Epithelial cell of esophagus (primary cell): ENCODE results near the gene MIF4GD.
"Not testable (repeated sequence)": the region's sequence is repeated elsewhere in the genome, so short reads cannot be mapped to it uniquely, and the experiment has no call there.

ENCODE experiments used
- DNase-seq: peaks from one replicate; pipeline ENCODE4 v3.0.0; 2010; ENCODE audit warnings: low read depth
- H3K4me3 ChIP-seq: 2 replicates; pipeline ENCODE4 v1.5.1; 2011; ENCODE audit warnings: mild to moderate bottlenecking, low read length, control low read depth
- TF ChIP-seq, protein P1 (sequence below): IDR thresholded peaks from 2 replicates; pipeline ENCODE4 v1.5.1; 2011; ENCODE audit warnings: low read depth, mild to moderate bottlenecking, low read length, control low read depth, inconsistent platforms; ENCODE audit not compliant: insufficient read depth; ENCODE audit errors: missing control alignments

MIF4GD gene

DNA sequence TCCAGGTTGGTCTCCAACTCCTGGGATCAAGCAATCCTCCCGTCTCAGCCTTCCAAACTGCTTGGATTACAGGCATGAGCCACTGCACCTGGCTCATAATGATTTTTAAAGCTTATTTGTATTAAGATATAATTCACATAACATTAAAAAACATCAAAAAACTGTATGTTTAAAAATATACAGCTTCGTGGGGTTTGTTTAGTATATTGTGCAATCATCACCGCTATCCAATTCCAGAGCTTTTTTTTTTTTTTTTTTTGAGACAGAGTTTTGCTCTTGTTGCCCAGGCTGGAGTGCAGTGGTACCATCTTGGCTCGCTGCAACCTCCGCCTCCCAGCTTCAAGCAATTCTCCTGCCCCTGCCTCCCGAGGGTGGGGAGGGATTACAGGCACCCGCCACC is 29.2 kb upstream of the MIF4GD start:
- H3K4me3 ChIP-seq: no peak overlapping the region
- DNase-seq: no peak
- TF ChIP-seq, protein P1, sequence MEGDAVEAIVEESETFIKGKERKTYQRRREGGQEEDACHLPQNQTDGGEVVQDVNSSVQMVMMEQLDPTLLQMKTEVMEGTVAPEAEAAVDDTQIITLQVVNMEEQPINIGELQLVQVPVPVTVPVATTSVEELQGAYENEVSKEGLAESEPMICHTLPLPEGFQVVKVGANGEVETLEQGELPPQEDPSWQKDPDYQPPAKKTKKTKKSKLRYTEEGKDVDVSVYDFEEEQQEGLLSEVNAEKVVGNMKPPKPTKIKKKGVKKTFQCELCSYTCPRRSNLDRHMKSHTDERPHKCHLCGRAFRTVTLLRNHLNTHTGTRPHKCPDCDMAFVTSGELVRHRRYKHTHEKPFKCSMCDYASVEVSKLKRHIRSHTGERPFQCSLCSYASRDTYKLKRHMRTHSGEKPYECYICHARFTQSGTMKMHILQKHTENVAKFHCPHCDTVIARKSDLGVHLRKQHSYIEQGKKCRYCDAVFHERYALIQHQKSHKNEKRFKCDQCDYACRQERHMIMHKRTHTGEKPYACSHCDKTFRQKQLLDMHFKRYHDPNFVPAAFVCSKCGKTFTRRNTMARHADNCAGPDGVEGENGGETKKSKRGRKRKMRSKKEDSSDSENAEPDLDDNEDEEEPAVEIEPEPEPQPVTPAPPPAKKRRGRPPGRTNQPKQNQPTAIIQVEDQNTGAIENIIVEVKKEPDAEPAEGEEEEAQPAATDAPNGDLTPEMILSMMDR: no peak

DNA sequence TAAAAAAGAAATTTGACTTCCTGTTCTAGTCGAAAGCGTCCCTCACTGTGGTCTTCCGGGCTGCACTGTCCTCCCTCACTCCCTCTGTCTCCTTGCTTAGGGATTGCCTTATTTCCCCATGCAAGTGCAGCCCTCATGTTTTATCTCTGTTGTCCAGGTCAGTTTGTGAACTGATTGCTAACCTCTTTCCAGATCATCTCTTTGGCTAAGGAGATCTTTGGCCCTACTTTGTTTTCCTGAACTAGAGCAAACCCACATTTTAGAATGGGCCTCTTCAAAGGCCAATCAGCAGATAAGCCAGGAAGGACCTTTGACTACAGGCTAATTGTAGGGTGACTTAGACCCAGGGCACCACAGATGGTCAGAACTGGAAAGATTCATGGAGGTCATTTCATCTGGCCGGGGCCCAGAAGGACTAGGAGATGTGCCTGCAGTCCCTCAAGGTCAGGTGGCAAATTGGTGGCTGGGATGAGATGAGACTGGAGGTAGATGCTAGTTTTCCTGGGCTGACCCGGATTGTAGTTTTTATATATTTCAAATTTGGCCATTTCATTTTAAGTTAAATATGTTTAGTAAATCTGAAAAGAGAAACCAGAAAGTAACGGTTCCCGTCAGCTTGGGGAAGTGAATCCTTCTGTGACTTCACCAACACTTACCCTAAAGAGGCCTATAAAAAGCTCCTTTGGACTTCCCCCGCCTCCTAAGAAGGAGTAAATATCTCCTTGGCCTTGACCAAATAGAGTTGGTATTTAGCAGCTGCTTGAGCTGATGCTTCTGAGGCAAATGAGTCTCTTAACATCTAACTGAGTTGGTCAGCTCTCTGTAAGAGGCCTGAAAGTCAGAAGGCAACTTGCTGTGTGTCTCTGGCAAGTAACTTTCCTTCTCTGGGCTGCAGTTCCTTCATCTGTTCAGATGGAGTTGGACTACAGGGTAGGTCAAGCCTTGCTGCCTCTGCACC is 24.4 kb upstream of the MIF4GD start:
- no peak for DNase-seq
- H3K4me3 ChIP-seq: no peak overlapping the region
- TF ChIP-seq, protein P1: no peak

DNA sequence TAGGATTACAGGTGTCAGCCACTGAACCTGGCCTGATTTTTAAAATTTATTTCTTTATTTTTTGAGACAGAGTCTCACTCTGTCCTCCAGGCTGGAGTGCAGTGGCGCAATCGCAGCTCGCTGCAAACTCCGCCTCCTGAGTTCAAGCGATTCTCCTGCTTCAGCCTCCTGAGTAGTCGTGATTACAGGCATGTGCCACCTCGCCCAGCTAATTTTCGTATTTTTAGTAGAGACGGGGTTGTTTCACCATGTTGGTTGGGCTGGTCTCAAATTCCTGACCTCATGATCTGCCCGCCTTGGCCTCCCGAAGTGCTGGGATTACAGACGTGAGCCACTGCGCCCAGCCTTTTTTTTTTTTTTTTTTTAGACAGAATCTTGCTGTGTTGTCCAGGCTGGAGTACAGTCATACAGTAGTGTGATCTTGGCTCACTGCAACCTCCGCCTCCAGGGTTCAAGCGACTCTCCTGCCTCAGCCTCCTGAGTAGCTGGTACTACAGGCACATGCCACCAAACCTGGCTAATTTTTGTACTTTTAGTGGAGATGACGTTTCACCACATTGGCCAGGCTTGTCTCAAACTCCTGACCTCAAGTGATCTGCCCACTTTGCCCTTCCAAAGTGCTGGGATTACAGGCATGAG is 21.9 kb upstream of the MIF4GD start:
- DNase-seq, H3K4me3 ChIP-seq: not testable (repeated sequence)

DNA sequence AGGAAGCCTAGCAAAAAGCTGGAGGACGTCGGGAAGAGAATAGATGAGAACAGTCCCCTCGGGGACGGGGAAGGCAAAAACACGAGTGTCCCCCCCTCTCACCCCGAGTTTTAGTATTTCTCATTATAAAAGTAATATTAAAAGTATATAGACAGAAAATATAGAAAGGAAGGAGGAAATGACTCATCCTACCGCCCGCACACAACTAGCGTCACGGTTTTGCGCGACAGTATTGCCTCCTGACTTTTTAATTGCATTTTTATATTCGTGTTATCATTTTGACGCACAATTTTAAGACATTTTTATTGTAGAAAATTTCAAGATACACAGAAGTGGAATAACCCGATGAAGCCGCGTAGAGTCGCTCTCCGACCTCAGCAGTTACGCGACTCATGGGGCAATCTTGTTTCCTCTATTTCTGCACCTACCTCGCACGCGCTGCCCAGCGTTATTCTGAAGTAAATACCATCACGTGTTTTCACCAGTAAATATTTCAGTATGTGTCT is 18.9 kb upstream of the MIF4GD start:
- TF ChIP-seq, protein P1: peak; percentile 35
- DNase-seq: peak; percentile 52
- H3K4me3 ChIP-seq: peak overlapping the region; percentile 95

DNA sequence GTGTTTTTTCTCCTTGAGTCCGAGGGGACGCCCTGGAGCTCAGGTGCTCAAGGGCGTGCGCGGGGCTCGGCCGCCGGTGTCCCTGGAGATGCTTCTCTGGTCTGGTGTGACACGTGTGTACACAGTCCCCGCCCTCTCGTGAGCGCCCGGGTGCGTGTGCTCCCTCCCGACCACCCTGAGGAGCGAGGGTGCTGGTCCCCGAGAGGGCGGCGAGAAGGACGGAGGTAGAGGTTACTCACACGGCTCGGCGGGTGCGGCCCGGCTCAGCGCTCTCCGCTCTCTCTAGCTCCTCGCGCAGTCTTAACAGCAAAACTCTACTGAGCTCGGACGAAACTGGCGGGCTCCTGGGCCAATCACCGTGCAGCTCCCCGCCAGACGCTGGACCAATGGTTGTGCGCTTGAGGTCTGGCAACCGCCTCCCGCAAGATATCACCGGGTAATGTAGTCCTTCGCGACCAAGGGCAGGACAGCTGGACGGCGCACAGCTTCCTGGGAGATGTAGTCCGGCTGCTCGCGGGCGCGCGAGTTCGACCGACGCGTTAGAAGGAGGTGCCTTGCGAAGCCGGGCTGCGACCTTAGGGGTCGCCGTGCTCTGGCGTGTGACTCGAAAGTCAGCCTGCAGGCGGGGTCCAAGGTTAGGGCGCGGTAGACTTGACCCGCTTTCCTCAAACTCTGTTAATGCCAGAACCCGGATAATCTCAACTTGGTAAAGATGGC is 18.2 kb upstream of the MIF4GD start, which contains the start of gene SLC25A19:
Gene SLC25A19 (minus strand): TSS at position 319 of the 717 bp plus-strand sequence. CDS start 2,669 bp downstream, outside the sequence.
- peak; percentile 99 for DNase-seq
- TF ChIP-seq, protein P1: no peak
- peak within 1 kb of the TSS; percentile 95 for H3K4me3 ChIP-seq

DNA sequence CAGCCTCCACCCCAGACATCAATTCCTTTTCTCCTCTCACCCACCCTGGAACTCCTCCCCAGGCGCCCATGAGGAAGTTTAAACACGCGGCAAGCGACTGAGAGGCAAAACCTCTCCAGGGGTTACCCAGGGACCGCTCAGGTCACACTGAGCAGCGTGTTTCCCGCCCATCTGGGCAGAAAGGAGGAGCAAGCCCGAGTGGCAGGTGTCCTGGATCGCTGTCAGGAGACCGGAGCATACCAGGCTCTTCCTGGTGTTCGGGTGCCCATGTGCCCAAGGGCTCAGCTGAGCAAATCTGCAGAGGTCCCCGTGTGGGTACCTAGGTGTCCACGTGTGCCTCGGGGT is 17.7 kb upstream of the MIF4GD start:
- DNase-seq: peak; percentile 40
- TF ChIP-seq, protein P1: no peak
- H3K4me3 ChIP-seq: peak overlapping the region; percentile 95

DNA sequence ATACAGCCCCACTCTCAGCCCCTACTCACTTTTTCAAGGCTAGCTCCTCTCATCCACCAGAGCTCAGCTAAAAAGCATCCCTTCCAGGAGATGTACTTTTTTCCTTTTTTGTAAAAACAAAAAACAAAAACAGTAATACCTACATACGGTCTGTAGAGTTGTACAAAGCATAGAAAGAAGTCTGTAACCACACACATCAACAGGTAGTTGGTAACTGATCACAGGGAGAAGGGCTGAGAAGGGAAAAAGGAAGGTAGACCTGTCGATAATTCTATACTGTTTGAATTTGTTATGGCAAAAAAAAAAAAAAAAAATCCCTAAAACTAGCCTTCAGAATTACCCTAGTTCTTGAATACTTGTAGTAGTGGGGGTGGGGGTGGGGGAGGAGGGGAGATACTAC is 17.3 kb upstream of the MIF4GD start:
- no peak for DNase-seq
- TF ChIP-seq, protein P1: no peak

More for the DNA sequence above, 17.3 kb upstream of the MIF4GD start:
- peak overlapping the region; percentile 95 for H3K4me3 ChIP-seq
